NOMO-1 treated with DMSO at 0.1 percent for 48 hours (cell line): ENCODE results near the gene COL16A1.

Experiments used
- DNase-seq: peaks from one replicate; lab custom pipeline; 2025; ENCODE audit not compliant: unreplicated experiment; lab: John Stamatoyannopoulos, UW

The COL16A1 gene

GRCh38 chr1:31607360-31607759 is 96.5 kb downstream of the COL16A1 start:
- no peak for DNase-seq

GRCh38 chr1:31605908-31606427 is 97.8 kb downstream of the COL16A1 start:
- DNase-seq = peak; percentile 97
